ENCODE data around the gene ST14. TPM values are rescaled to one million over a fixed set of nuclear protein-coding genes. Genes with fewer than 3 reads are reported as not detected.

The ST14 gene
- polyA plus RNA-seq, 1 of the 3 experiments (the other 2 are of a cell fraction), result not detected

DNA sequence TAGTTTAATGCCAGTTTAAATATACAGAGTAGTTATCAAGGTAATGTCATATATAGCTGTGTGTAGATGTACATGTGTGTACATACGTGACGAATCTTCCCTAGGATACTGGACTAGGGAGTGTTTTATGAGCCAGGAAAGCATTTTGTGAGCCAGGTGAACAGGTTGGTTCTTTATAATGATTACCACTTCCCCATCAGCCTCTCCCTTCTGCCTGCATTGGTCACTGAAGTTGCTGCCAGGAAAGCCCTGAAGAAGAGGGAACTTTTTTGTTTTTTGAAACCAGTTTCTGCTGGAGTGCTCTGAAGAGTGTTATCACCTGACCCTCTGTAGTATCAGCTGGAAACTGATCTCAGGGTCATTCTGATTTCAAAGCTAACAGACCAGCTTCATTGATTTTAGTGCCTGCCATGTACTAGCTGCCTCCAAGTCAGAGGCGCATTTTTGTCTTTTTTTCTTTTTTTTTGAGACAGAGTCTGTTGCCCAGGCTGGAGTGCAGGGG lies 14.2 kb upstream of the ST14 start:
- DNase-seq, result no peak
- no peaks in the 10 kb centered on the region for H3K9me3 ChIP-seq
- no peaks in the 10 kb centered on the region for H3K4me1 ChIP-seq (ENCODE audit: control insufficient read depth in 1 of 2, insufficient read depth in 2 of 2, low read depth in 1 of 2, low read length in 1 of 2)
- H2AFZ ChIP-seq (ENCODE audit: low read depth), result no peak overlapping the region
- H3K27me3 ChIP-seq (ENCODE audit: insufficient read depth), result no peaks in the 10 kb centered on the region
- CTCF ChIA-PET, result interaction anchor here (0.9 to 2.6 kb wide), 9 partner anchors 8 to 222 kb away, joined by 3 to 8 read pairs (median 3); no protein-coding TSS in a partner anchor
- TF ChIP-seq, protein P1, sequence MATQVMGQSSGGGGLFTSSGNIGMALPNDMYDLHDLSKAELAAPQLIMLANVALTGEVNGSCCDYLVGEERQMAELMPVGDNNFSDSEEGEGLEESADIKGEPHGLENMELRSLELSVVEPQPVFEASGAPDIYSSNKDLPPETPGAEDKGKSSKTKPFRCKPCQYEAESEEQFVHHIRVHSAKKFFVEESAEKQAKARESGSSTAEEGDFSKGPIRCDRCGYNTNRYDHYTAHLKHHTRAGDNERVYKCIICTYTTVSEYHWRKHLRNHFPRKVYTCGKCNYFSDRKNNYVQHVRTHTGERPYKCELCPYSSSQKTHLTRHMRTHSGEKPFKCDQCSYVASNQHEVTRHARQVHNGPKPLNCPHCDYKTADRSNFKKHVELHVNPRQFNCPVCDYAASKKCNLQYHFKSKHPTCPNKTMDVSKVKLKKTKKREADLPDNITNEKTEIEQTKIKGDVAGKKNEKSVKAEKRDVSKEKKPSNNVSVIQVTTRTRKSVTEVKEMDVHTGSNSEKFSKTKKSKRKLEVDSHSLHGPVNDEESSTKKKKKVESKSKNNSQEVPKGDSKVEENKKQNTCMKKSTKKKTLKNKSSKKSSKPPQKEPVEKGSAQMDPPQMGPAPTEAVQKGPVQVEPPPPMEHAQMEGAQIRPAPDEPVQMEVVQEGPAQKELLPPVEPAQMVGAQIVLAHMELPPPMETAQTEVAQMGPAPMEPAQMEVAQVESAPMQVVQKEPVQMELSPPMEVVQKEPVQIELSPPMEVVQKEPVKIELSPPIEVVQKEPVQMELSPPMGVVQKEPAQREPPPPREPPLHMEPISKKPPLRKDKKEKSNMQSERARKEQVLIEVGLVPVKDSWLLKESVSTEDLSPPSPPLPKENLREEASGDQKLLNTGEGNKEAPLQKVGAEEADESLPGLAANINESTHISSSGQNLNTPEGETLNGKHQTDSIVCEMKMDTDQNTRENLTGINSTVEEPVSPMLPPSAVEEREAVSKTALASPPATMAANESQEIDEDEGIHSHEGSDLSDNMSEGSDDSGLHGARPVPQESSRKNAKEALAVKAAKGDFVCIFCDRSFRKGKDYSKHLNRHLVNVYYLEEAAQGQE (IDR thresholded peaks at IDR 0.05; ENCODE audit: low read depth, low read length), result no peak
- no peaks in the 10 kb centered on the region for H3K9me2 ChIP-seq
- peaks cover 40 to 48% of the 10 kb centered on the region in 2 experiments for H3K36me3 ChIP-seq (replicated peaks in 1 of 2; ENCODE audit: control insufficient read depth in 1 of 2, insufficient read depth in 2 of 2, low read length in 1 of 2)
- H3K9ac ChIP-seq, result no peak overlapping the region
- whole genome bisulfite sequencing (ENCODE audit: low lambda C conversion rate), result 98% methylated on average over 3 of the region's 3 CpGs
- H4K20me1 ChIP-seq (ENCODE audit: insufficient read depth), result no peaks in the 10 kb centered on the region
- H3K4me2 ChIP-seq, result no peak overlapping the region
- POLR2A ChIA-PET, result no interaction called here
- H3K79me2 ChIP-seq (ENCODE audit: insufficient read depth), result no peaks in the 10 kb centered on the region
- no peak overlapping the region for H3K4me3 ChIP-seq (ENCODE audit: low read depth in 2 of 2, low read length in 1 of 2)
- no peak overlapping the region for H3K27ac ChIP-seq (ENCODE audit: low read depth in 2 of 2, low read length in 1 of 2)
- no peaks in the 10 kb centered on the region for H3F3A ChIP-seq (replicated peaks; ENCODE audit: insufficient read depth)

GRCh38 chr11:130145975-130146776 lies 13.4 kb upstream of the ST14 start:
- Histone ChIP-seq H3K9me2 (no peaks in the 10 kb centered on the region), H3K4me1 (ENCODE audit: control insufficient read depth in 1 of 2, insufficient read depth in 2 of 2, low read depth in 1 of 2, low read length in 1 of 2) (no peaks in the 10 kb centered on the region), H3K9me3 (no peaks in the 10 kb centered on the region), H3K4me2 (no peak overlapping the region), H3K27me3 (ENCODE audit: insufficient read depth) (no peaks in the 10 kb centered on the region), H3K9ac (no peak overlapping the region), H4K20me1 (ENCODE audit: insufficient read depth) (no peaks in the 10 kb centered on the region), H3F3A (replicated peaks; ENCODE audit: insufficient read depth) (no peaks in the 10 kb centered on the region), H3K36me3 (replicated peaks in 1 of 2; ENCODE audit: control insufficient read depth in 1 of 2, insufficient read depth in 2 of 2, low read length in 1 of 2) (peaks cover 37 to 43% of the 10 kb centered on the region in 2 experiments), H2AFZ (ENCODE audit: low read depth) (no peak overlapping the region), H3K4me3 (ENCODE audit: low read depth in 2 of 2, low read length in 1 of 2) (no peak overlapping the region), H3K27ac (ENCODE audit: low read depth in 2 of 2, low read length in 1 of 2) (no peak overlapping the region), H3K79me2 (ENCODE audit: insufficient read depth) (no peaks in the 10 kb centered on the region)
- CTCF ChIA-PET, result interaction anchor here (0.6 to 2.6 kb wide), 10 partner anchors 8 to 265 kb away, joined by 3 to 12 read pairs (median 3); no protein-coding TSS in a partner anchor
- POLR2A ChIA-PET, result no interaction called here
- TF ChIP-seq, protein P2, sequence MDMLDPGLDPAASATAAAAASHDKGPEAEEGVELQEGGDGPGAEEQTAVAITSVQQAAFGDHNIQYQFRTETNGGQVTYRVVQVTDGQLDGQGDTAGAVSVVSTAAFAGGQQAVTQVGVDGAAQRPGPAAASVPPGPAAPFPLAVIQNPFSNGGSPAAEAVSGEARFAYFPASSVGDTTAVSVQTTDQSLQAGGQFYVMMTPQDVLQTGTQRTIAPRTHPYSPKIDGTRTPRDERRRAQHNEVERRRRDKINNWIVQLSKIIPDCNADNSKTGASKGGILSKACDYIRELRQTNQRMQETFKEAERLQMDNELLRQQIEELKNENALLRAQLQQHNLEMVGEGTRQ (IDR thresholded peaks at IDR 0.05; ENCODE audit: borderline replicate concordance, low read depth, low read length), result no peak
- TF ChIP-seq SMC3 (IDR thresholded peaks at IDR 0.05; ENCODE audit: low read depth, low read length) (peak; percentile 11; the same call in 1 of the 2 replicates), CTCF (IDR thresholded peaks at IDR 0.05) (peak; percentile 13; the same call in 1 of the 2 replicates)
- no peak for DNase-seq
- 77% methylated on average over 13 of the region's 15 CpGs for WGBS (ENCODE audit: low lambda C conversion rate)

All from SK-N-SH (cell line).